Neuronal stem cell (in vitro differentiated cells): ENCODE results near the gene FGFR3.

Source experiments
- DNase-seq: peaks from one replicate; pipeline ENCODE4 v3.0.0-alpha.2; 2013; ENCODE audit warnings: low spot score
- H2AFZ ChIP-seq: one replicate; pipeline ENCODE4 v1.6.1; 2013; ENCODE audit warnings: mild to moderate bottlenecking, low read length, inconsistent platforms
- H2AK5ac ChIP-seq: 2 replicates; pipeline ENCODE4 v1.6.1; 2013; ENCODE audit warnings: low read depth, mild to moderate bottlenecking, inconsistent platforms, low read length, moderate library complexity, mixed read lengths
- H2BK120ac ChIP-seq: 2 replicates; pipeline ENCODE4 v1.6.1; 2013; ENCODE audit warnings: low read depth, mild to moderate bottlenecking, inconsistent platforms, low read length, moderate library complexity, mixed read lengths
- H2BK12ac ChIP-seq: one replicate; pipeline ENCODE4 v1.6.1; 2013; ENCODE audit warnings: low read length, inconsistent platforms
- H2BK15ac ChIP-seq: 2 replicates; pipeline ENCODE4 v1.6.1; 2013; ENCODE audit warnings: mild to moderate bottlenecking, low read length, inconsistent platforms, mixed read lengths
- H2BK5ac ChIP-seq: one replicate; pipeline ENCODE4 v1.6.1; 2013; ENCODE audit warnings: inconsistent platforms, mild to moderate bottlenecking, low read length, moderate library complexity
- H3K14ac ChIP-seq: one replicate; pipeline ENCODE4 v1.6.1; 2013; ENCODE audit warnings: low read length, inconsistent platforms
- H3K18ac ChIP-seq: 2 replicates; pipeline ENCODE4 v1.6.1; 2013; ENCODE audit warnings: low read length, inconsistent platforms
- H3K23ac ChIP-seq: 2 replicates; pipeline ENCODE4 v1.6.1; 2013; ENCODE audit warnings: low read depth, mild to moderate bottlenecking, mixed read lengths, low read length, inconsistent platforms; ENCODE audit not compliant: poor library complexity
- H3K27ac ChIP-seq: replicated peaks from 3 replicates; pipeline ENCODE4 v1.5.1; 2013; ENCODE audit warnings: low read length, inconsistent platforms
- H3K27me3 ChIP-seq, 3 experiments: 2 replicates each; pipeline ENCODE4 v1.6.1; 2013; ENCODE audit warnings: low read length in 3 of 3, mild to moderate bottlenecking in 2 of 3, inconsistent platforms in 1 of 3, low read depth in 1 of 3, mixed read lengths in 1 of 3, moderate library complexity in 1 of 3; ENCODE audit not compliant: control insufficient read depth in 3 of 3, insufficient read depth in 3 of 3
- H3K36me3 ChIP-seq, 2 donors: replicated peaks in 1 of 2; 2 replicates each; pipeline ENCODE4 v1.6.1; 2013; ENCODE audit warnings: low read length in 2 of 2; ENCODE audit not compliant: control insufficient read depth in 2 of 2, insufficient read depth in 2 of 2
- H3K4ac ChIP-seq: 2 replicates; pipeline ENCODE4 v1.6.1; 2013; ENCODE audit warnings: inconsistent platforms, mild to moderate bottlenecking, low read length, moderate library complexity
- H3K4me1 ChIP-seq, 2 donors: 1 replicate in 1 of 2; 2 replicates in 1 of 2; pipeline ENCODE4 v1.6.1; 2013; ENCODE audit warnings: low read length in 2 of 2, low read depth in 1 of 2; ENCODE audit not compliant: control insufficient read depth in 2 of 2, insufficient read depth in 1 of 2
- H3K4me2 ChIP-seq: one replicate; pipeline ENCODE4 v1.6.1; 2013; ENCODE audit warnings: mild to moderate bottlenecking, low read length, inconsistent platforms; ENCODE audit not compliant: insufficient read depth, poor library complexity, severe bottlenecking
- H3K4me3 ChIP-seq, 2 donors: 2 replicates each; pipeline ENCODE4 v1.5.1; 2013; ENCODE audit warnings: low read length in 2 of 2, mild to moderate bottlenecking in 2 of 2, inconsistent platforms in 1 of 2, moderate library complexity in 1 of 2
- H3K79me1 ChIP-seq: one replicate; pipeline ENCODE4 v1.6.1; 2013; ENCODE audit warnings: low read depth, mild to moderate bottlenecking, inconsistent platforms, low read length, moderate library complexity
- H3K9ac ChIP-seq: one replicate; pipeline ENCODE4 v1.6.1; 2013; ENCODE audit warnings: mild to moderate bottlenecking, low read depth, low read length, inconsistent platforms; ENCODE audit not compliant: poor library complexity
- H3K9me3 ChIP-seq, 2 donors: replicated peaks in 1 of 2; 2 replicates each; pipeline versions ENCODE3 to v1.6.1; 2013; ENCODE audit warnings: low read length in 2 of 2, mild to moderate bottlenecking in 2 of 2, inconsistent platforms in 1 of 2, low read depth in 1 of 2, mixed read lengths in 1 of 2, moderate library complexity in 1 of 2; ENCODE audit not compliant: control insufficient read depth in 2 of 2, insufficient read depth in 1 of 2
- H4K8ac ChIP-seq: one replicate; pipeline ENCODE4 v1.6.1; 2013; ENCODE audit warnings: low read depth, mild to moderate bottlenecking, inconsistent platforms, low read length, moderate library complexity
- H4K91ac ChIP-seq: one replicate; pipeline ENCODE4 v1.6.1; 2013; ENCODE audit warnings: low read length, low read depth, mild to moderate bottlenecking, inconsistent platforms; ENCODE audit not compliant: poor library complexity
- WGBS, 2 donors: extraction: QIAGEN DNeasy Blood & Tissue Kit; methylation state at CpG; one replicate each; pipeline ENCODE4 v1.1.7; 2013; ENCODE audit warnings: missing lambda C conversion rate in 2 of 2, mixed read lengths in 1 of 2; ENCODE audit not compliant: insufficient read length in 2 of 2, insufficient replicate concordance in 1 of 2; ENCODE audit errors: extremely low coverage in 2 of 2; 5-methylcytosine and 5-hydroxymethylcytosine counted together

The FGFR3 gene

DNA sequence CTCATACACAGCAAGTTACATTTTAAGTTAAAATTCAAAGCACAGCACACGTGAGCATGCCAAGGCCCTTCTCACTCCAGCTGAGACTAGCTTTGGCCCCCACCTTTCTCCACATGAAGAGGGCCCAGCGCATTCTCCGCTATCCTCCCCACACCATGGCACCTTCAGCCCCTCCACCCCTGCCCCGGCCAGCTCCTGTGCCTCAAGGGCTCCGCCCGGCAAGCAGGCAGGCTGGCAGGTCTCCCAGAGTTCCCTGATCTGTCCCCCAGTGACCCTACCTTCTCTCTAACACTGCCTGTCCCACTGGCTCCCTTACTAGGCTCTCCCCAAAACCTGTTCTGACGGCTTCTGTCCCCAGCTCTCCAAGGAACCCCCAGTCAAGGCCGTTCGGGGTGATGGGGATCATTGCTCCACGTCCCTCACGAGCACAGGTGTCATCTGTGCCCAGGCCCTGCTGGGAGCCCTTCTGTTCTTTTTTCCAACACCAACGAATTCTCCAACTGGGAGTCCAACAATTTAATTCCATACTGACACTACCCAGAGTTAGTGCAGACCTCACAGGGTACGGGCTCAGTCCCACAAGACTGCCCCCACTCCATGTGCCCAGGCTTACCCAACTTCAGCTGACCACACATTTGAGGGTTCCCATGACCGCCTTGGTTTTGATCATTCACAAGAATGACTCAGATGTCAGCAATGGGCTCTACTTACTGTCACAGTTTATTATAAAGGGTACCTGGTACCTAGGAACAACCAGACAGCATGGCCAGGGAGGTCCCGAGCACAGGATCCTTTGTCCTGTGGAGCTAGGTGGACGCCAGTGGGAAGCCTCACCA, 58.7 kb downstream of the FGFR3 start:
- Histone ChIP-seq H3K4me1 (peaks cover 4% of the 10 kb centered on the region in 2 donors), H3K79me1 (peaks cover 5% of the 10 kb centered on the region), H2BK12ac (no peak overlapping the region), H2AK5ac (peak overlapping the region; percentile 63), H3K36me3 (peaks cover 2 to 45% of the 10 kb centered on the region in 2 donors), H3K4me2 (no peak overlapping the region), H3K27me3 (no peaks in the 10 kb centered on the region), H2BK15ac (no peak overlapping the region), H4K91ac (no peak overlapping the region), H2AFZ (no peak overlapping the region), H3K9ac (peak overlapping the region; percentile 50), H3K4ac (no peak overlapping the region), H4K8ac (no peak overlapping the region), H2BK120ac (no peak overlapping the region), H3K23ac (no peak overlapping the region), H3K27ac (no peak overlapping the region), H3K14ac (no peak overlapping the region), H3K9me3 (no peaks in the 10 kb centered on the region), H2BK5ac (no peak overlapping the region), H3K18ac (no peak overlapping the region), H3K4me3 (no peak overlapping the region)
- DNase-seq = no peak
- WGBS, 2 donors = no CpG with 5 or more reads among the region's 16 CpGs

DNA sequence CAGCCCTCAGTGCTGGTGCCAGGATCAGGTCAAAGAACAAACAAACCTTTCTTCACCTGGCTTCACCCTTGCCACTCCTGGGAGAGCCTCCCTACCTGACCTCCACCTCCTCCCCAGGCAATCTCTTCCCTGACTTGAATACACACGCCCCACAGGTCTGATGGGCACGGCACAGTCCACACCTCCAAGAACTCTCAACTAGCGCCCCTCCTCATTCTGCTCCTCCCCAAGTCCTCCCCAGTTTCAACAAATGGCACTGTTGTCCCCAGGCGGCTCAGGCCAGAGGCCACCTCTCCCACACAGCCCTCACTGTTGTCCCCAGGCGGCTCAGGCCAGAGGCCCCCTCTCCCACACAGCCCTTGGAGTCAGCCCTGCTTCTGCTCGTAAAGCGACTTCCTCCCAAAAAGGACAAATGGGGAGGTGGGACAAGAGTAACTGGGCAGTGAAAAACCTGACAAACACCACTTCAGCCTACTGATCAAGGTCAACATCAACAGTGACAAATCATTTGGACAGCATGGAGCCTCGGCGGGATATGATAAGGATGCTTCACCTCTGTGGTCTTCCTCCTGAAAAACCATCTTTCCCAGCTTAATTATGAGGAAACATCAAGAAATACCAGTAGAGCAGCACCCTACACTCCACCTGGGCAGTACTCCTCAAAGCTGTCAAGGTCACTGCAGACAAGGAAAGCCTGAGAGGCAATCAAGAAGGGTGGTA, 60.0 kb downstream of the FGFR3 start:
- no peak overlapping the region for H3K4me3 ChIP-seq
- no peak for DNase-seq

DNA sequence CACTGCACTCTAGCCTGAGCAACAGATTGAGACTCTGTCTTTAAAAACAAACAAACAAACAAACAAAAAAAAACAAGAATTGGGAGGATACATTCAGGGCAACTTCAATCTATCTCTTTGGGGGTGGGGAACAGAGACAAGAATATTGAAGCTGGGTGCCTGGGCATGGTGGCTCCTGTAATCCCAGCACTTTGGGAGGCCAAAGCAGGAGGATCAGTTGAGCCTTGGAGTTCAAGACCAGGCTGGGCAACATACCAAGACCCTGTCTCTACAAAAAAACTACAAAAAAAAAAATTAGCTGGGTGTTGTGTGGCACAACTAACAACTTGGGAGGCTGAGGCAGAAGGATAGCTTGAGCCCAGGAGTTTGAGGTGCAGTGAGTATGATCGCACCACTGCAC, 61.7 kb downstream of the FGFR3 start:
- no peaks in the 10 kb centered on the region for H3K9me3 ChIP-seq

More for the DNA sequence above, 60.0 kb downstream of the FGFR3 start:
- no peak overlapping the region for H2BK15ac ChIP-seq
- H4K8ac ChIP-seq = no peak overlapping the region
- H3K4ac ChIP-seq = no peak overlapping the region
- H3K9me3 ChIP-seq = no peaks in the 10 kb centered on the region
- H2BK12ac ChIP-seq = no peak overlapping the region
- no peak overlapping the region for H2BK5ac ChIP-seq
- H2AFZ ChIP-seq = no peak overlapping the region
- peaks cover 0 to 4% (median 0%) of the 10 kb centered on the region in 3 experiments for H3K27me3 ChIP-seq
- peaks cover 2 to 33% of the 10 kb centered on the region in 2 donors for H3K36me3 ChIP-seq
- no peak overlapping the region for H3K27ac ChIP-seq
- no peak overlapping the region for H3K9ac ChIP-seq
- no peak overlapping the region for H3K14ac ChIP-seq
- peaks cover 5 to 15% of the 10 kb centered on the region in 2 donors for H3K4me1 ChIP-seq
- H4K91ac ChIP-seq = no peak overlapping the region
- no CpG with 5 or more reads among the region's 9 CpGs for WGBS, 2 donors
- H3K23ac ChIP-seq = no peak overlapping the region
- H3K18ac ChIP-seq = no peak overlapping the region
- H2BK120ac ChIP-seq = no peak overlapping the region
- no peak overlapping the region for H3K4me2 ChIP-seq
- H2AK5ac ChIP-seq = no peak overlapping the region
- H3K79me1 ChIP-seq = peaks cover 5% of the 10 kb centered on the region

More for the DNA sequence above, 61.7 kb downstream of the FGFR3 start:
- no peak overlapping the region for H3K27ac ChIP-seq
- H3K4me1 ChIP-seq = peaks cover 5 to 21% of the 10 kb centered on the region in 2 donors
- no peak overlapping the region for H2AFZ ChIP-seq
- no peak overlapping the region for H2BK120ac ChIP-seq
- H4K91ac ChIP-seq = no peak overlapping the region
- H3K4me3 ChIP-seq = peak overlapping the region in 1 of 2 donors; percentile 85
- no peak overlapping the region for H2BK12ac ChIP-seq
- peaks cover 0 to 6% (median 0%) of the 10 kb centered on the region in 3 experiments for H3K27me3 ChIP-seq
- no peak overlapping the region for H2BK5ac ChIP-seq
- no peak overlapping the region for H3K4ac ChIP-seq
- no peak overlapping the region for H3K4me2 ChIP-seq
- H3K18ac ChIP-seq = no peak overlapping the region
- no peak overlapping the region for H3K23ac ChIP-seq
- H3K36me3 ChIP-seq = peaks cover 2 to 27% of the 10 kb centered on the region in 2 donors
- no peak overlapping the region for H3K14ac ChIP-seq
- peaks cover 5% of the 10 kb centered on the region for H3K79me1 ChIP-seq
- no peak overlapping the region for H4K8ac ChIP-seq
- DNase-seq = no peak
- no peak overlapping the region for H2BK15ac ChIP-seq
- no CpG with 5 or more reads among the region's 1 CpG for WGBS, 2 donors
- H3K9ac ChIP-seq = no peak overlapping the region
- H2AK5ac ChIP-seq = no peak overlapping the region
